ENCODE data around the gene TDRD9.

GRCh38 chr14:103880348-103881267 lies 47.6 kb upstream of the TDRD9 start:
- TF ChIP-seq, protein P1, sequence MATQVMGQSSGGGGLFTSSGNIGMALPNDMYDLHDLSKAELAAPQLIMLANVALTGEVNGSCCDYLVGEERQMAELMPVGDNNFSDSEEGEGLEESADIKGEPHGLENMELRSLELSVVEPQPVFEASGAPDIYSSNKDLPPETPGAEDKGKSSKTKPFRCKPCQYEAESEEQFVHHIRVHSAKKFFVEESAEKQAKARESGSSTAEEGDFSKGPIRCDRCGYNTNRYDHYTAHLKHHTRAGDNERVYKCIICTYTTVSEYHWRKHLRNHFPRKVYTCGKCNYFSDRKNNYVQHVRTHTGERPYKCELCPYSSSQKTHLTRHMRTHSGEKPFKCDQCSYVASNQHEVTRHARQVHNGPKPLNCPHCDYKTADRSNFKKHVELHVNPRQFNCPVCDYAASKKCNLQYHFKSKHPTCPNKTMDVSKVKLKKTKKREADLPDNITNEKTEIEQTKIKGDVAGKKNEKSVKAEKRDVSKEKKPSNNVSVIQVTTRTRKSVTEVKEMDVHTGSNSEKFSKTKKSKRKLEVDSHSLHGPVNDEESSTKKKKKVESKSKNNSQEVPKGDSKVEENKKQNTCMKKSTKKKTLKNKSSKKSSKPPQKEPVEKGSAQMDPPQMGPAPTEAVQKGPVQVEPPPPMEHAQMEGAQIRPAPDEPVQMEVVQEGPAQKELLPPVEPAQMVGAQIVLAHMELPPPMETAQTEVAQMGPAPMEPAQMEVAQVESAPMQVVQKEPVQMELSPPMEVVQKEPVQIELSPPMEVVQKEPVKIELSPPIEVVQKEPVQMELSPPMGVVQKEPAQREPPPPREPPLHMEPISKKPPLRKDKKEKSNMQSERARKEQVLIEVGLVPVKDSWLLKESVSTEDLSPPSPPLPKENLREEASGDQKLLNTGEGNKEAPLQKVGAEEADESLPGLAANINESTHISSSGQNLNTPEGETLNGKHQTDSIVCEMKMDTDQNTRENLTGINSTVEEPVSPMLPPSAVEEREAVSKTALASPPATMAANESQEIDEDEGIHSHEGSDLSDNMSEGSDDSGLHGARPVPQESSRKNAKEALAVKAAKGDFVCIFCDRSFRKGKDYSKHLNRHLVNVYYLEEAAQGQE (IDR thresholded peaks at IDR 0.05; ENCODE audit: insufficient read depth in 1 of 2, low read depth in 2 of 2, low read length in 2 of 2), result no peak
- TF ChIP-seq SIN3A (IDR thresholded peaks at IDR 0.05; ENCODE audit: borderline replicate concordance, insufficient read depth, low read length), result no peak
